Heart left ventricle (tissue), 16 donors: ENCODE data around the gene ELL. TPM values are rescaled to one million over a fixed set of nuclear protein-coding genes. Genes with fewer than 3 reads are reported as not detected.
A peak's percentile ranks its signal among the peaks of the same experiment; 100 is the strongest.

Source experiments
- ATAC-seq, 4 donors: fragments of 200-7000 bp; cut with Tn5 transposase; one replicate each; pipeline ENCODE4 v1.9.1; 2020 to 2022; ENCODE audit warnings: moderate library complexity in 4 of 4, mild to moderate bottlenecking in 3 of 4, moderate number of reproducible peaks in 1 of 4
- DNase-seq, 5 donors: peaks; one replicate each; pipeline ENCODE4 v3.0.0-alpha.2; 2020
- H3K27ac ChIP-seq, 12 donors: fragments of 200-600 bp; sonication (generic) in 4 of 12; one replicate each; pipeline versions ENCODE4 v1.5.0 to v1.8.0; 2016 to 2022; ENCODE audit warnings: mild to moderate bottlenecking in 2 of 12
- H3K27me3 ChIP-seq, 9 donors: fragments of 200-600 bp; sonication (generic) in 2 of 9; one replicate each; pipeline versions ENCODE4 v1.5.1 to v1.8.0; 2016 to 2022; ENCODE audit warnings: mild to moderate bottlenecking in 3 of 9
- H3K36me3 ChIP-seq, 9 donors: fragments of 200-600 bp; sonication (generic) in 2 of 9; one replicate each; pipeline versions ENCODE4 v1.5.0 to v1.8.0; 2018 to 2022; ENCODE audit warnings: mild to moderate bottlenecking in 2 of 9
- H3K4me1 ChIP-seq, 12 donors: fragments of 200-600 bp; sonication (generic) in 4 of 12; one replicate each; pipeline versions ENCODE4 v1.5.0 to v1.8.0; 2016 to 2022; ENCODE audit warnings: mild to moderate bottlenecking in 3 of 12
- H3K4me3 ChIP-seq, 12 donors: fragments of 200-600 bp; sonication (generic) in 4 of 12; one replicate each; pipeline versions ENCODE4 v1.5.0 to v1.8.0; 2017 to 2022; ENCODE audit warnings: mild to moderate bottlenecking in 9 of 12, moderate library complexity in 4 of 12
- H3K9me3 ChIP-seq, 12 donors: fragments of 200-600 bp; sonication (generic) in 4 of 12; one replicate each; pipeline versions ENCODE4 v1.5.0 to v1.8.0; 2016 to 2022; ENCODE audit warnings: mild to moderate bottlenecking in 1 of 12
- POLR2A ChIP-seq, 2 donors: fragments of 450-650 bp; IDR thresholded peaks; one replicate each; pipeline ENCODE4 v1.6.1; 2017; ENCODE audit warnings: antibody characterized with exemption in 2 of 2, mild to moderate bottlenecking in 2 of 2, moderate library complexity in 2 of 2
- WGBS, 4 donors: extraction: QIAGEN DNeasy Blood & Tissue Kit in 2 of 4; methylation state at CpG; one replicate each; pipeline versions ENCODE4 v1.1.5 to v1.1.7; 2013 to 2018; 5-methylcytosine and 5-hydroxymethylcytosine counted together
- intact Hi-C, 10 donors: fragments of 100-400 bp; cut with DNase I; formaldehyde crosslinking; loops; one replicate each; pipeline versions ENCODE4 v1.11.1 to v1.14.2; 2022
- polyA plus RNA-seq, 2 donors: library from polyadenylated mRNA; stranded (reverse); fragments of 200-250 nt; gene quantifications; one replicate each; pipeline ENCODE4 v1.2.3, GENCODE V29; 2013
- total RNA-seq, 9 donors: library from RNA; depleted of rRNA in 2 of 9; stranded (reverse); fragments of >200 nt in 2 of 9; fragmentation: NEBNext Ultra II Directional in 3 of 9; extraction: Animal tissue kit (Norgen Biotek cat#: 25700) in 3 of 9; gene quantifications; one replicate each; pipeline versions ENCODE4 v1.1.0 to v1.2.4, GENCODE V29; 2016 to 2023
- TF ChIP-seq, protein P1 (sequence below), 12 donors: fragments of 200-600 bp; sonication (generic) in 4 of 12; IDR thresholded peaks; one replicate each; pipeline versions ENCODE4 v1.5.0 to v1.8.0; 2018 to 2022; ENCODE audit warnings: antibody characterized with exemption in 12 of 12, mild to moderate bottlenecking in 5 of 12
- donor health status: ischemic (EF 13 %, LVEDD 7.1; RV severe dilation, severe dysfunction).
- donor health status: healthy with polysubstance abuse.
- donor health status: DM: no; HTN: yes; CAD: no.
- donor health status: DM: no; HTN: no; CAD: no.
- donor health status: ischemic (EF 25% LVEDD 6.9; RV normal size, moderate dysfunction).
- donor health status: ischemic (EF 25% LVEDD 5.7; RV mildly dilated, moderate dysfunction).
- donor health status: healthy.
- donor health status: DM: yes; HTN: yes; CAD: no.
- donor health status: ischemic (EF 35%, LVEDD 5.7; RV mildly dilated, moderate dysfunction).
- donor health status: nonischemic (EF 11% LVEDD 7.7; RV severe dilation, severe dysfunction).
- donor health status: DM: yes; HTN: yes; CAD: no.
- donor health status: PGD.
- donor health status: ischemic (EF 29% LVEDD 5.4; RV normal size, mild dysfunction).
- donor health status: nonischemic (EF 23%, LVEDD 6.1; RV moderate dilation, normal function).

ELL gene
- total and polyA plus RNA-seq, 11 donors: 5.9 to 17.8 (median 7.3) TPM

GRCh38 chr19:18424890-18425514, 96.9 kb downstream of the ELL start:
- 86 to 89% (median 88%) methylated on average over 16 to 17 of the region's 17 CpGs for WGBS, 4 donors
- Histone ChIP-seq H3K4me1 (peaks cover 18 to 90% (median 67%) of the 10 kb centered on the region in 12 donors), H3K27me3 (no peaks in the 10 kb centered on the region), H3K36me3 (no peaks in the 10 kb centered on the region), H3K9me3 (no peaks in the 10 kb centered on the region), H3K4me3 (no peak overlapping the region), H3K27ac (peak overlapping the region in 6 of 12 donors; percentile 51 to 78 (median 73))
- DNase-seq (no peak), ATAC-seq (no peak)
- TF ChIP-seq, protein P1, sequence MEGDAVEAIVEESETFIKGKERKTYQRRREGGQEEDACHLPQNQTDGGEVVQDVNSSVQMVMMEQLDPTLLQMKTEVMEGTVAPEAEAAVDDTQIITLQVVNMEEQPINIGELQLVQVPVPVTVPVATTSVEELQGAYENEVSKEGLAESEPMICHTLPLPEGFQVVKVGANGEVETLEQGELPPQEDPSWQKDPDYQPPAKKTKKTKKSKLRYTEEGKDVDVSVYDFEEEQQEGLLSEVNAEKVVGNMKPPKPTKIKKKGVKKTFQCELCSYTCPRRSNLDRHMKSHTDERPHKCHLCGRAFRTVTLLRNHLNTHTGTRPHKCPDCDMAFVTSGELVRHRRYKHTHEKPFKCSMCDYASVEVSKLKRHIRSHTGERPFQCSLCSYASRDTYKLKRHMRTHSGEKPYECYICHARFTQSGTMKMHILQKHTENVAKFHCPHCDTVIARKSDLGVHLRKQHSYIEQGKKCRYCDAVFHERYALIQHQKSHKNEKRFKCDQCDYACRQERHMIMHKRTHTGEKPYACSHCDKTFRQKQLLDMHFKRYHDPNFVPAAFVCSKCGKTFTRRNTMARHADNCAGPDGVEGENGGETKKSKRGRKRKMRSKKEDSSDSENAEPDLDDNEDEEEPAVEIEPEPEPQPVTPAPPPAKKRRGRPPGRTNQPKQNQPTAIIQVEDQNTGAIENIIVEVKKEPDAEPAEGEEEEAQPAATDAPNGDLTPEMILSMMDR (IDR thresholded peaks at IDR 0.05): no peak
- no peak for TF ChIP-seq POLR2A (IDR thresholded peaks at IDR 0.05)
- intact Hi-C loops: no loop called here

DNA sequence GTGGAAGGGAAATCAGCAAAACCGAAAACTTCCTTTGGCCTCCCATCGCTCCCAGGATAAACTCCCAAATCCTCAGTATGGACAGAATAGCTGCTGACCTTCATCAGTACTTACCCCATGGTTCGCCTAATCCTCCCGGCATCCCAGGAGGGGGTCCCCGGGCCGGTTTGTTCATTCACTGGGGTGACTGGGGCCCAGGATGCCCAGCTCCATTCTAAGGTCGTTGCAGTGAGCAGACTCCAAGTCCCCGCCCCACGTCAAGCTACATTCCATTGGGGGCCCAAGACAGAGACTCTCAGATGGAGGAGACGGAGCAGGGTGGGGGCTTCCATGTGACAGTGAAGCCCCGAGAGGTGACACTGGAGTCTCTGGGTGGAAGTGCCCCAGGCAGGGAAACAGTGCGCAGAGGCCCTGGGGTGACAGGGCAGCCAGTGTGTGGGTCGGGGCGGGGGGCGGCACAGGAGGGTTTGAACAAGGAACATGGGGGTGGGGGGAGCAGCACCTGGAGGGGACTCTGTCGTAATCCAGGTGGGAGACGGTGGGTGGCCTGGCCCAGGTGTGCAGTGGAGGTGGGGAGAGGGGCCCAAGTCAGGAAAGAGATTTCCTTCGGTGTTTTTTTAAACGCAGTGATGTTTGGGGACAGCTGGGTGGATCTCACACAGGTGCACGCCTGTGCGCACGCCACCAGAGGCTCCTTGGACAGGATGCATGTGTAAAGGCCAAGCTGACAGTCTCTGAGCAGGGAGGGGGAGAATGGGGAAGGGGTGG, 97.6 kb downstream of the ELL start:
- WGBS, 4 donors: 77 to 81% (median 79%) methylated on average over 22 of the region's 22 CpGs
- TF ChIP-seq, protein P1 (IDR thresholded peaks at IDR 0.05): no peak
- no peak for TF ChIP-seq POLR2A (IDR thresholded peaks at IDR 0.05)
- DNase-seq: no peak
- peak overlapping the region in 6 of 12 donors; percentile 5 to 98 (median 38) for H3K27ac ChIP-seq
- H3K36me3 ChIP-seq: no peaks in the 10 kb centered on the region
- H3K4me3 ChIP-seq: no peak overlapping the region
- H3K4me1 ChIP-seq: peaks cover 14 to 88% (median 61%) of the 10 kb centered on the region in 12 donors
- no peaks in the 10 kb centered on the region for H3K27me3 ChIP-seq
- intact Hi-C loops: no loop called here
- H3K9me3 ChIP-seq: no peaks in the 10 kb centered on the region
- ATAC-seq: no peak

DNA sequence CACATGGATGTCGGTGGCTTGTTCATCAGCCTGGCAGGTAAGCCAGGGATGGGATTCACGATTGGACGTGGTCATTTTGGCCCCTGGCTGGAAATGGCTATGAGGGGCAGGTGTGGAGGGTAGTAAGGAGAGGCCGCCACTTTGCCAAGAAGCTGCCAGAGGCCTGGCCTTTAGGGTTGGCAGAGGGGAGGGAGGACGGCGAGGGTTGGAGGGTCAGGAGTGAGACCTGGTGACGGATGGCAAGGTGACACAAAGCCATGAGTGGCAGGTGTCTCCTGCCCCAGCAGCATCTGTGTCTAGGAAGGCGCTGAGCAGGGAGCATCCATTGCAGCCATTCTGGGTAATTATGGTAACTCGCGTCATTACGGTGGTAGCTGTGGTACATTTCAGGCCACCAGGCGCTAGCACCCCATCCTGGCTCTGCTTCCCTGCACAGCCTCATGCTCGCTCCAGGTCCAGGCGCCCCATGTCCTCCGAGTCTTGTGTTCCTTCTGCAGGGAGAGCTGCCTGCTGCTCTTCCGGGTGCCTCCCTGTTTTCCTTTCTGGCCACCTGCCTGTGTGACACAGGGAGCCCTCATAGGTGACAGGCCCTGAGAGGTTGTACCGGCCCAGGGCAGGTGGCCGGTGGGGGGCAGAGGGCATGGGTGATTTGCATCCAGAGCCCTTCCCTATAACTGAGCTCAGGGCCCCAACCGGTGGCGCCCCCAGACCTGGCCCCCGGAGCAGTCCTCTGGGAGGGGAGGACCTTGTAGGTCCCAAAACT, 98.4 kb downstream of the ELL start:
- H3K36me3 ChIP-seq: no peaks in the 10 kb centered on the region
- WGBS, 4 donors: 75 to 80% (median 78%) methylated on average over 18 to 21 of the region's 21 CpGs
- TF ChIP-seq, protein P1 (IDR thresholded peaks at IDR 0.05): no peak
- TF ChIP-seq POLR2A (IDR thresholded peaks at IDR 0.05): no peak
- ATAC-seq (no peak), DNase-seq (no peak)
- H3K4me3 ChIP-seq: no peak overlapping the region
- H3K27ac ChIP-seq: peak overlapping the region in 7 of 12 donors; percentile 5 to 98 (median 34)
- intact Hi-C loops: no loop called here
- H3K9me3 ChIP-seq: no peaks in the 10 kb centered on the region
- peaks cover 7 to 87% (median 57%) of the 10 kb centered on the region in 12 donors for H3K4me1 ChIP-seq
- H3K27me3 ChIP-seq: no peaks in the 10 kb centered on the region
